H9 (cell line): ENCODE results near the gene KCNIP1. TPM values are rescaled to one million over a fixed set of nuclear protein-coding genes. Genes with fewer than 3 reads are reported as not detected.
A peak's percentile ranks its signal among the peaks of the same experiment; 100 is the strongest.

ENCODE experiments used
- DNase-seq: peaks from one replicate; pipeline ENCODE4 v3.0.0-alpha.2; 2017
- H2AFZ ChIP-seq: one replicate; pipeline ENCODE4 v1.6.1; 2013; ENCODE audit warnings: mild to moderate bottlenecking, low read length, control low read depth, moderate library complexity
- H2AK5ac ChIP-seq: 2 replicates; pipeline ENCODE4 v1.6.1; 2013; ENCODE audit warnings: low read length, control low read depth, mixed read lengths; ENCODE audit not compliant: insufficient read length
- H2BK120ac ChIP-seq: one replicate; pipeline ENCODE4 v1.6.1; 2013; ENCODE audit warnings: low read depth, mild to moderate bottlenecking, low read length, control low read depth, inconsistent platforms; ENCODE audit not compliant: poor library complexity, severe bottlenecking
- H2BK12ac ChIP-seq: 2 replicates; pipeline ENCODE4 v1.6.1; 2013; ENCODE audit warnings: low read length, control low read depth, mixed read lengths, low read depth; ENCODE audit not compliant: insufficient read length
- H2BK15ac ChIP-seq: 2 replicates; pipeline ENCODE4 v1.6.1; 2013; ENCODE audit warnings: low read depth, low read length, control low read depth
- H2BK20ac ChIP-seq: one replicate; pipeline ENCODE4 v1.6.1; 2013; ENCODE audit warnings: low read depth, mild to moderate bottlenecking, low read length, control low read depth, inconsistent platforms; ENCODE audit not compliant: poor library complexity, severe bottlenecking
- H2BK5ac ChIP-seq: 2 replicates; pipeline ENCODE4 v1.6.1; 2013; ENCODE audit warnings: low read length, control low read depth, mixed read lengths; ENCODE audit not compliant: insufficient read length
- H3K14ac ChIP-seq: 2 replicates; pipeline ENCODE4 v1.6.1; 2013; ENCODE audit warnings: low read length, control low read depth; ENCODE audit not compliant: insufficient read depth
- H3K18ac ChIP-seq: 2 replicates; pipeline ENCODE4 v1.6.1; 2013; ENCODE audit warnings: low read depth, mild to moderate bottlenecking, mixed read lengths, low read length, control low read depth; ENCODE audit not compliant: insufficient read length
- H3K23ac ChIP-seq: 2 replicates; pipeline ENCODE4 v1.6.1; 2013; ENCODE audit warnings: low read length, control low read depth, mixed read lengths, low read depth; ENCODE audit not compliant: insufficient read length
- H3K23me2 ChIP-seq: 2 replicates; pipeline ENCODE4 v1.6.1; 2013; ENCODE audit warnings: low read depth, mild to moderate bottlenecking, mixed read lengths, low read length, control low read depth; ENCODE audit not compliant: insufficient read length, poor library complexity, severe bottlenecking
- H3K27ac ChIP-seq: 2 replicates; pipeline ENCODE4 v1.5.1; 2013; ENCODE audit warnings: low read length, control low read depth, mixed read lengths, low read depth; ENCODE audit not compliant: insufficient read length
- H3K27me3 ChIP-seq: 2 replicates; pipeline ENCODE4 v1.6.1; 2013; ENCODE audit warnings: low read length, control low read depth, inconsistent platforms; ENCODE audit not compliant: insufficient read depth
- H3K4ac ChIP-seq: 2 replicates; pipeline ENCODE4 v1.6.1; 2013; ENCODE audit warnings: low read depth, mild to moderate bottlenecking, control low read depth, inconsistent platforms, low read length, moderate library complexity
- H3K4me1 ChIP-seq: 2 replicates; pipeline ENCODE4 v1.6.1; 2013; ENCODE audit warnings: low read length, control low read depth, inconsistent platforms; ENCODE audit not compliant: insufficient read depth
- H3K4me2 ChIP-seq: 2 replicates; pipeline ENCODE4 v1.6.1; 2013; ENCODE audit warnings: low read length, control low read depth, mixed read lengths; ENCODE audit not compliant: insufficient read length, insufficient read depth
- H3K56ac ChIP-seq: 2 replicates; pipeline ENCODE4 v1.6.1; 2013; ENCODE audit warnings: low read depth, mild to moderate bottlenecking, mixed read lengths, low read length, control low read depth; ENCODE audit not compliant: insufficient read length
- H3K79me1 ChIP-seq: 2 replicates; pipeline ENCODE4 v1.6.1; 2013; ENCODE audit warnings: low read depth, mild to moderate bottlenecking, moderate library complexity, low read length, control low read depth, inconsistent platforms; ENCODE audit not compliant: insufficient read depth, poor library complexity, severe bottlenecking
- H3K79me2 ChIP-seq: 2 replicates; pipeline ENCODE4 v1.6.1; 2013; ENCODE audit warnings: low read length, control low read depth, inconsistent platforms; ENCODE audit not compliant: insufficient read depth
- H3K9ac ChIP-seq: 2 replicates; pipeline ENCODE4 v1.6.1; 2013; ENCODE audit warnings: low read length, control low read depth, mixed read lengths; ENCODE audit not compliant: insufficient read length; ENCODE audit errors: extremely low read depth
- H3K9me3 ChIP-seq: one replicate; pipeline ENCODE4 v1.6.1; 2013; ENCODE audit warnings: low read depth, low read length, inconsistent platforms; ENCODE audit not compliant: control insufficient read depth
- H3T11ph ChIP-seq: one replicate; pipeline ENCODE4 v1.6.1; 2013; ENCODE audit warnings: mild to moderate bottlenecking, low read length, control low read depth, inconsistent platforms
- H4K20me1 ChIP-seq: one replicate; pipeline ENCODE4 v1.6.1; 2013; ENCODE audit not compliant: control insufficient read depth, insufficient read length, insufficient read depth
- H4K5ac ChIP-seq: 2 replicates; pipeline ENCODE4 v1.6.1; 2013; ENCODE audit warnings: low read depth, mild to moderate bottlenecking, mixed read lengths, low read length, control low read depth; ENCODE audit not compliant: insufficient read length
- H4K8ac ChIP-seq: replicated peaks from 2 replicates; pipeline ENCODE4 v1.6.1; 2013; ENCODE audit warnings: low read length, control low read depth, mixed read lengths, low read depth; ENCODE audit not compliant: insufficient read length
- H4K91ac ChIP-seq: 2 replicates; pipeline ENCODE4 v1.6.1; 2013; ENCODE audit warnings: low read depth, mild to moderate bottlenecking, moderate library complexity, mixed read lengths, low read length, control low read depth; ENCODE audit not compliant: insufficient read length
- H3K27ac Mint-ChIP-seq, 3 experiments: 2 replicates in 2 of 3; 3 replicates in 1 of 3; pipeline ENCODE4 v1.8.0; 2020 to 2021; ENCODE audit warnings: mixed read lengths in 3 of 3, mild to moderate bottlenecking in 1 of 3, moderate library complexity in 1 of 3
- H3K27me3 Mint-ChIP-seq: 2 replicates; pipeline ENCODE4 v1.8.0; 2021; ENCODE audit warnings: low read depth, mild to moderate bottlenecking, moderate library complexity, mixed read lengths
- H3K36me3 Mint-ChIP-seq, 3 experiments: 2 replicates in 2 of 3; 3 replicates in 1 of 3; pipeline ENCODE4 v1.8.0; 2020 to 2021; ENCODE audit warnings: low read depth in 3 of 3, mixed read lengths in 3 of 3; ENCODE audit not compliant: insufficient read depth in 1 of 3
- H3K4me1 Mint-ChIP-seq, 2 experiments: 2 replicates each; pipeline ENCODE4 v1.8.0; 2020; ENCODE audit warnings: mixed read lengths in 2 of 2
- H3K4me3 Mint-ChIP-seq, 2 experiments: 2 replicates in 1 of 2; 3 replicates in 1 of 2; pipeline ENCODE4 v1.8.0; 2020 to 2021; ENCODE audit warnings: mild to moderate bottlenecking in 2 of 2, mixed read lengths in 2 of 2, moderate library complexity in 1 of 2
- H3K9me3 Mint-ChIP-seq, 2 experiments: 2 replicates in 1 of 2; 3 replicates in 1 of 2; pipeline ENCODE4 v1.8.0; 2020; ENCODE audit warnings: mild to moderate bottlenecking in 2 of 2, mixed read lengths in 2 of 2, moderate library complexity in 1 of 2
- WGBS: extraction: QIAGEN DNeasy Blood & Tissue Kit; methylation state at CpG from one replicate; pipeline ENCODE4 v1.1.7; 2013; ENCODE audit warnings: missing lambda C conversion rate, low lambda C conversion rate, mixed read lengths; ENCODE audit not compliant: insufficient read length; ENCODE audit errors: extremely low coverage; 5-methylcytosine and 5-hydroxymethylcytosine counted together
- total RNA-seq: library from RNA; stranded (reverse); gene quantifications from 2 replicates; pipeline ENCODE4 v1.2.1, GENCODE V29; 2021
- TF ChIP-seq, protein P1 (sequence below): fragments of 200-600 bp; sonication (generic); conservative IDR thresholded peaks from 3 replicates; pipeline ENCODE4 v1.8.0; 2021; ENCODE audit warnings: antibody characterized with exemption, mild to moderate bottlenecking

KCNIP1 gene
- total RNA-seq, 1 experiment from 2014 or later = 0.63 TPM

DNA sequence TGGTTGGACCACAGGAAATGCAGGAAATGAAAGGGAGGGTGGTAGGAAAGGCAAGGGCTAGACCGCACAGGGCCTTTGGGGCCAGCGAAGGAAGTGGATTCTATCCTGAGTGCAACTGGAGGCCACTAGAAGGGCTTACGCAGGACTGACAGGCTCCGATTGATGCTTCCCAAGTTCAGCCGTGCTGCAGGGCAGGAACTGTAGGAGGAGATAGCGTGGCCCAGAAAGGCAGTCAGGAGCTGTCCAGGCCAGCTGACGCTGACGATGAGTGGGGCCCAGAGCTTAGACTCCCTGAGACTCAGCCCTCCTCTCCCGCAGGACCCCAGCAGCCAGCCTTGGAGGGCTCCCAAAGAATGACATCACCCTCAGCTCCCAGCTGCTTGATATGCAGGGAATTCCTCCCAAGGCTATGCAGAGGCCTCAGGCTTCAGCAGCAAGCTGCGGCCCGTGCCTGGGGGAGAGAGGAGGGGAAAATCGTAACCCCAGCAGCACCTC is 48.8 kb downstream of the KCNIP1 start:
- no peak overlapping the region for H4K91ac ChIP-seq
- no peak overlapping the region for H3K4me3 Mint-ChIP-seq
- H3K18ac ChIP-seq = no peak overlapping the region
- no peaks in the 10 kb centered on the region for H3K9me3 ChIP-seq
- no peak overlapping the region for H3K4ac ChIP-seq
- no peak overlapping the region for H2BK20ac ChIP-seq
- H3K4me1 ChIP-seq = no peaks in the 10 kb centered on the region
- no peak overlapping the region for H2AFZ ChIP-seq
- H3K56ac ChIP-seq = no peak overlapping the region
- H2BK15ac ChIP-seq = no peak overlapping the region
- H2BK12ac ChIP-seq = no peak overlapping the region
- no peaks in the 10 kb centered on the region for H3K23me2 ChIP-seq
- H4K20me1 ChIP-seq = no peaks in the 10 kb centered on the region
- no peak overlapping the region for H3K4me2 ChIP-seq
- no peak overlapping the region for H2AK5ac ChIP-seq
- H3K23ac ChIP-seq = no peak overlapping the region
- no peak overlapping the region for H2BK120ac ChIP-seq
- DNase-seq = peak; percentile 66
- no peaks in the 10 kb centered on the region; the same call in 1 of the 2 replicates for H3K27me3 Mint-ChIP-seq
- peaks cover 6 to 8% of the 10 kb centered on the region in 2 experiments for H3K4me1 Mint-ChIP-seq
- no peaks in the 10 kb centered on the region for H3K36me3 Mint-ChIP-seq
- H3K9me3 Mint-ChIP-seq = no peaks in the 10 kb centered on the region
- no peaks in the 10 kb centered on the region for H3K79me2 ChIP-seq
- no peak overlapping the region for H4K8ac ChIP-seq
- no peaks in the 10 kb centered on the region for H3K79me1 ChIP-seq
- H4K5ac ChIP-seq = no peak overlapping the region
- no peak overlapping the region for H3T11ph ChIP-seq
- no peak overlapping the region for H3K27ac Mint-ChIP-seq
- WGBS = no CpG with 5 or more reads among the region's 12 CpGs
- TF ChIP-seq, protein P1, sequence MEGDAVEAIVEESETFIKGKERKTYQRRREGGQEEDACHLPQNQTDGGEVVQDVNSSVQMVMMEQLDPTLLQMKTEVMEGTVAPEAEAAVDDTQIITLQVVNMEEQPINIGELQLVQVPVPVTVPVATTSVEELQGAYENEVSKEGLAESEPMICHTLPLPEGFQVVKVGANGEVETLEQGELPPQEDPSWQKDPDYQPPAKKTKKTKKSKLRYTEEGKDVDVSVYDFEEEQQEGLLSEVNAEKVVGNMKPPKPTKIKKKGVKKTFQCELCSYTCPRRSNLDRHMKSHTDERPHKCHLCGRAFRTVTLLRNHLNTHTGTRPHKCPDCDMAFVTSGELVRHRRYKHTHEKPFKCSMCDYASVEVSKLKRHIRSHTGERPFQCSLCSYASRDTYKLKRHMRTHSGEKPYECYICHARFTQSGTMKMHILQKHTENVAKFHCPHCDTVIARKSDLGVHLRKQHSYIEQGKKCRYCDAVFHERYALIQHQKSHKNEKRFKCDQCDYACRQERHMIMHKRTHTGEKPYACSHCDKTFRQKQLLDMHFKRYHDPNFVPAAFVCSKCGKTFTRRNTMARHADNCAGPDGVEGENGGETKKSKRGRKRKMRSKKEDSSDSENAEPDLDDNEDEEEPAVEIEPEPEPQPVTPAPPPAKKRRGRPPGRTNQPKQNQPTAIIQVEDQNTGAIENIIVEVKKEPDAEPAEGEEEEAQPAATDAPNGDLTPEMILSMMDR = no peak
- no peak overlapping the region for H3K14ac ChIP-seq
- H2BK5ac ChIP-seq = no peak overlapping the region
- no peak overlapping the region for H3K27ac ChIP-seq
- H3K9ac ChIP-seq = no peak overlapping the region
- no peaks in the 10 kb centered on the region for H3K27me3 ChIP-seq
